GM21528 (cell line): Measurements from ENCODE around the gene FOXN3.

Source experiments
- ATAC-seq: cut with Tn5 transposase; IDR thresholded peaks from one replicate; pipeline ENCODE4 v1.9.1; 2021; ENCODE audit warnings: mild to moderate bottlenecking, moderate library complexity; ENCODE audit not compliant: unreplicated experiment, low FRiP score

Gene FOXN3

GRCh38 chr14:89342049-89342448 lies 75.0 kb downstream of the FOXN3 start:
- ATAC-seq, result no peak

- no peak for ATAC-seq
Observed at GRCh38 chr14:89340200-89341181, 76.5 kb downstream of the FOXN3 start.

GRCh38 chr14:89339579-89339978 lies 77.5 kb downstream of the FOXN3 start:
- ATAC-seq, result no peak

- ATAC-seq, result no peak
Observed at GRCh38 chr14:89339158-89339557, 77.9 kb downstream of the FOXN3 start.

- no peak for ATAC-seq
Observed at GRCh38 chr14:89336338-89336737, 80.7 kb downstream of the FOXN3 start.

GRCh38 chr14:89332031-89332430 lies 85.0 kb downstream of the FOXN3 start:
- no peak for ATAC-seq

- peak; percentile 82 for ATAC-seq
Observed at GRCh38 chr14:89331398-89331797, 85.6 kb downstream of the FOXN3 start.

GRCh38 chr14:89330236-89331002 lies 86.6 kb downstream of the FOXN3 start:
- no peak for ATAC-seq

- ATAC-seq, result no peak
Observed at GRCh38 chr14:89327771-89328212, 89.2 kb downstream of the FOXN3 start.

- ATAC-seq, result no peak
Observed at GRCh38 chr14:89325959-89326358, 91.1 kb downstream of the FOXN3 start.

GRCh38 chr14:89325299-89325883 lies 91.6 kb downstream of the FOXN3 start:
- ATAC-seq, result no peak

- peak; percentile 75 for ATAC-seq
Observed at GRCh38 chr14:89324501-89325298, 92.3 kb downstream of the FOXN3 start.

- ATAC-seq, result no peak
Observed at GRCh38 chr14:89320381-89321000, 96.5 kb downstream of the FOXN3 start.

GRCh38 chr14:89319687-89320086 lies 97.3 kb downstream of the FOXN3 start:
- ATAC-seq, result no peak

GRCh38 chr14:89317051-89317691 lies 99.9 kb downstream of the FOXN3 start:
- ATAC-seq, result peak; percentile 86

- ATAC-seq, result no peak
Observed at GRCh38 chr14:89315493-89316470, 101.3 kb downstream of the FOXN3 start.

- ATAC-seq, result no peak
Observed at GRCh38 chr14:89314274-89314673, 102.8 kb downstream of the FOXN3 start.

- no peak for ATAC-seq
Observed at GRCh38 chr14:89312932-89313331, 104.1 kb downstream of the FOXN3 start.
